Activated CD8-positive, alpha-beta T cell treated with anti-CD3 and anti-CD28 coated beads for 36 hours (primary cell): ENCODE data around the gene INSIG2. TPM values are rescaled to one million over a fixed set of nuclear protein-coding genes. Genes with fewer than 3 reads are reported as not detected.

Source experiments
- ATAC-seq: fragments of 200-7000 bp; cut with Tn5 transposase; one replicate; pipeline ENCODE4 v1.10.0; 2021; ENCODE audit warnings: mild to moderate bottlenecking, moderate library complexity
- CTCF ChIA-PET: fragments of 350-600 bp; sonication (Branson Sonifier 250); formaldehyde crosslinking; loops from one replicate; lab custom pipeline; 2021; ENCODE audit warnings: antibody characterized with exemption; lab: Charles Lee
- POLR2A ChIA-PET: fragments of 350-600 bp; sonication (Branson Sonifier 250); formaldehyde crosslinking; loops from one replicate; lab custom pipeline; 2021; ENCODE audit warnings: antibody characterized with exemption; lab: Charles Lee
- DNase-seq: peaks from one replicate; pipeline ENCODE4 v3.0.0-alpha.2; 2020
- H3K27ac Mint-ChIP-seq: one replicate; pipeline ENCODE4 v1.8.0; 2021; ENCODE audit warnings: mild to moderate bottlenecking, mixed read lengths
- H3K27me3 Mint-ChIP-seq: one replicate; pipeline ENCODE4 v1.8.0; 2021; ENCODE audit warnings: mixed read lengths
- H3K36me3 Mint-ChIP-seq: one replicate; pipeline ENCODE4 v1.8.0; 2021; ENCODE audit warnings: low read depth, mixed read lengths
- H3K4me1 Mint-ChIP-seq: one replicate; pipeline ENCODE4 v1.8.0; 2021; ENCODE audit warnings: low read depth, mixed read lengths
- H3K4me3 Mint-ChIP-seq: one replicate; pipeline ENCODE4 v1.8.0; 2021; ENCODE audit warnings: mild to moderate bottlenecking, moderate library complexity, mixed read lengths
- H3K9me3 Mint-ChIP-seq: one replicate; pipeline ENCODE4 v1.8.0; 2021; ENCODE audit warnings: mixed read lengths
- intact Hi-C: fragments of 100-400 bp; cut with micrococcal nuclease; formaldehyde crosslinking; loops from one replicate; pipeline ENCODE4 v1.10.0; 2022
- total RNA-seq, 2 experiments: library from RNA; stranded (reverse); gene quantifications; one replicate each; pipeline ENCODE4 v1.2.3, GENCODE V29; 2021
- TF ChIP-seq, protein P1 (sequence below): fragments of 200-600 bp; IDR thresholded peaks from one replicate; pipeline ENCODE4 v1.8.0; 2022; ENCODE audit warnings: antibody characterized with exemption, mild to moderate bottlenecking

INSIG2 gene
- total RNA-seq, 2 experiments from 2014 or later = 87.2 to 104 TPM

DNA sequence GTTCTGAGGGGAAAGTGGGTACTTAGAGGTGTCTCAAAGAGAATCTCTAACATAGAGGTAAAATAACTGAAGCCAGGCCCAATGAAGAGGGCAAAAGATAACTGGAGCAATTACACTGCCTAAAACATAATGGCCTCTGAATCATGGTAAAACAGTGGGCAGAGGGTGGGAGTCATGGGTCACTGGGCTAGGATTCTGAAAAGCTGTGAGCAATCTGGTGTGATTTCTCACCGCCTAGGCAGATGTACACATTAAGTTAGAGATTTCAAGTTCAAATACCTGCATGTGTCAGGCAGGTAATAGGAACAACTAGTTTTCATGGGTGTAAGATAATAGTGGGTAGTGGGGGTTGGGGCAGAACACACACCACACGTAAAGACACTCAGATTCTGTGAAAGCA is 45.6 kb downstream of the INSIG2 start:
- H3K27ac Mint-ChIP-seq = no peak overlapping the region
- H3K36me3 Mint-ChIP-seq = no peaks in the 10 kb centered on the region
- intact Hi-C loops = no loop called here
- ATAC-seq (no peak), DNase-seq (no peak)
- POLR2A ChIA-PET = no interaction called here
- CTCF ChIA-PET = no interaction called here
- peaks cover 5% of the 10 kb centered on the region for H3K4me1 Mint-ChIP-seq
- H3K9me3 Mint-ChIP-seq = no peaks in the 10 kb centered on the region
- TF ChIP-seq, protein P1, sequence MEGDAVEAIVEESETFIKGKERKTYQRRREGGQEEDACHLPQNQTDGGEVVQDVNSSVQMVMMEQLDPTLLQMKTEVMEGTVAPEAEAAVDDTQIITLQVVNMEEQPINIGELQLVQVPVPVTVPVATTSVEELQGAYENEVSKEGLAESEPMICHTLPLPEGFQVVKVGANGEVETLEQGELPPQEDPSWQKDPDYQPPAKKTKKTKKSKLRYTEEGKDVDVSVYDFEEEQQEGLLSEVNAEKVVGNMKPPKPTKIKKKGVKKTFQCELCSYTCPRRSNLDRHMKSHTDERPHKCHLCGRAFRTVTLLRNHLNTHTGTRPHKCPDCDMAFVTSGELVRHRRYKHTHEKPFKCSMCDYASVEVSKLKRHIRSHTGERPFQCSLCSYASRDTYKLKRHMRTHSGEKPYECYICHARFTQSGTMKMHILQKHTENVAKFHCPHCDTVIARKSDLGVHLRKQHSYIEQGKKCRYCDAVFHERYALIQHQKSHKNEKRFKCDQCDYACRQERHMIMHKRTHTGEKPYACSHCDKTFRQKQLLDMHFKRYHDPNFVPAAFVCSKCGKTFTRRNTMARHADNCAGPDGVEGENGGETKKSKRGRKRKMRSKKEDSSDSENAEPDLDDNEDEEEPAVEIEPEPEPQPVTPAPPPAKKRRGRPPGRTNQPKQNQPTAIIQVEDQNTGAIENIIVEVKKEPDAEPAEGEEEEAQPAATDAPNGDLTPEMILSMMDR = no peak
- peaks cover 4% of the 10 kb centered on the region for H3K27me3 Mint-ChIP-seq
- no peak overlapping the region for H3K4me3 Mint-ChIP-seq

DNA sequence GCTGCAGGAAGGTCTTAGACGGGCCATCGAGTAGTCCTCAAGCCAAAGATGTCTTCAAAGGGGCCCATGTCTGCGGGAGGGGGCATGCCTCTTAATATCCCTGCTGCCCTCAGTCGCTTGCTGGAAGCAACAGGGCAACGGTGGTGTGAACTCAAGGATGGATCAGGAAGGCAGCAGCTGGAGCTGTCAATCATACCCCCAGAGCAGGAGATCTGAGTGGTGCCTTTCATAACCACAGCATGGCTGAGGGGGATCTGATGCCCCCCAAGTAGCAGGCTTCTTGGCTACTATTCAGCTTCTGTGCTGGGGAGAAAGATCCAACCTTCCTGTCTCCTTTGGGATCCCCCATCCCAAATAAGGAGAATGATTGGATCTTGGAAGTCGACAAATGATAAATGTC is 46.4 kb downstream of the INSIG2 start:
- TF ChIP-seq, protein P1 = no peak
- H3K36me3 Mint-ChIP-seq = no peaks in the 10 kb centered on the region
- CTCF ChIA-PET = interaction anchor here (1.1 kb wide), 2 partner anchors 13 to 88 kb away, joined by 3 read pairs; no protein-coding TSS in a partner anchor
- H3K9me3 Mint-ChIP-seq = no peaks in the 10 kb centered on the region
- POLR2A ChIA-PET = no interaction called here
- no peak overlapping the region for H3K27ac Mint-ChIP-seq
- intact Hi-C loops = no loop called here
- H3K27me3 Mint-ChIP-seq = peaks cover 4% of the 10 kb centered on the region
- H3K4me3 Mint-ChIP-seq = no peak overlapping the region
- peaks cover 5% of the 10 kb centered on the region for H3K4me1 Mint-ChIP-seq
- no peak for ATAC-seq
- no peak for DNase-seq

DNA sequence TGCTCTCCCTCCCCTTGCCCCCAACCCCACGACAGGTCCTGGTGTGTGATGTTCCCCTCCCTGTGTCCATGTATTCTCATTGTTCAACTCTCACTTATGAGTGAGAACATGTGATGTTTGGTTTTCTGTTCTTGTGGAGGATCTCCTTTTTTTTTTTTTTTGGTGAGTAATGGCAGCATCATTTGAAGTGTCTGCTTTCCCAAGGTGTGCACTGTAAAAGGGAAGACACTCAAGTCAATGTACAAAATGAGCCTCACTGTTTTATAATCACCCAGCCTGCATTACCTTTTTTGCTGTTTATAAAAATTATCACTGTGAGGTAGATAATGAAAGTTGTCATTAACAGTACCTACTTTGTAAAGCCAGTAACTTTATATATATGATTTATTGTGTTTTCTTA is 56.9 kb downstream of the INSIG2 start:
- CTCF ChIA-PET = interaction anchor here (1.3 kb wide), 2 partner anchors 98 to 112 kb away, joined by 4 to 5 read pairs; no protein-coding TSS in a partner anchor
- no peak for ATAC-seq
- H3K4me1 Mint-ChIP-seq = peaks cover 5% of the 10 kb centered on the region

DNA sequence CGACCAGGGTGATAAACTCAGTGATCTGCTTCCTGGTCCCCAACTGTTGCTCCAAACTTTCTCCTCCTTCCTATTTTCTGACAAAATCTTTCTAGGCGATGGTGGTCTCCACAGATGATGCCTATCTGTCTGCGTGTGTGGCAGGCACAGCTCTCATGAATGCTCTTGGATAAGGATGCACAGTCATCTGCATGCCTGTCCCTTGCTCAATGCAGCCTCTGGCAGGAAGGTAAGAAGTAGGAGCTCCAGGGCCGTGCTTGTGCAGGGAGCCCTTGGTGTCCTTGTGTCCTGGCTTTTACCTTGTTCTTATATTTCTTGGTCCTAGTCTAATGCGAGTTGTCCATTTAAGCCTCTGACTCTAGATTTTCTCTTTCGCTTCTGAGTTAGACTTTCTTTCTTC is 57.5 kb downstream of the INSIG2 start:
- intact Hi-C loops = no loop called here
- no peak for ATAC-seq
- H3K4me3 Mint-ChIP-seq = no peak overlapping the region
- H3K4me1 Mint-ChIP-seq = peaks cover 5% of the 10 kb centered on the region
- TF ChIP-seq, protein P1 = no peak
- H3K36me3 Mint-ChIP-seq = no peaks in the 10 kb centered on the region
- no peak overlapping the region for H3K27ac Mint-ChIP-seq
- ChIA-PET POLR2A (interaction anchor here (0.5 to 1.1 kb wide), 2 partner anchors 11 to 26 kb away, joined by 3 read pairs; no protein-coding TSS in a partner anchor), CTCF (interaction anchor here (1.3 to 1.7 kb wide), 3 partner anchors 31 to 113 kb away, joined by 3 to 5 read pairs (median 4); no protein-coding TSS in a partner anchor)
- H3K27me3 Mint-ChIP-seq = peaks cover 14% of the 10 kb centered on the region
- H3K9me3 Mint-ChIP-seq = no peaks in the 10 kb centered on the region
- DNase-seq = no peak

More for the DNA sequence above, 56.9 kb downstream of the INSIG2 start:
- Mint-ChIP-seq H3K9me3 (no peaks in the 10 kb centered on the region), H3K27me3 (peaks cover 13% of the 10 kb centered on the region), H3K27ac (no peak overlapping the region), H3K4me3 (no peak overlapping the region), H3K36me3 (no peaks in the 10 kb centered on the region)
- DNase-seq = no peak
- intact Hi-C loops = no loop called here
- POLR2A ChIA-PET = interaction anchor here (1.1 kb wide), 1 partner anchor 26 kb away, joined by 3 read pairs; no protein-coding TSS in a partner anchor
- TF ChIP-seq, protein P1 = no peak
